ENCODE results near the gene PHACTR3.

The PHACTR3 gene

GRCh38 chr20:59828125-59829053, 224.0 kb downstream of the PHACTR3 start:
- H3K4me3 ChIP-seq (ENCODE audit: low read length), result no peak overlapping the region
- DNase-seq (ENCODE audit: low read depth), result no peak
- TF ChIP-seq CTCF (conservative IDR thresholded peaks at IDR 0.05; ENCODE audit: low read length), result no peak

- H3K4me3 ChIP-seq (ENCODE audit: low read length), result no peak overlapping the region
- DNase-seq (ENCODE audit: low read depth), result no peak
- no peak for TF ChIP-seq CTCF (conservative IDR thresholded peaks at IDR 0.05; ENCODE audit: low read length)
These were observed 224.9 kb downstream of the PHACTR3 start for GRCh38 chr20:59829054-59829785.

DNA sequence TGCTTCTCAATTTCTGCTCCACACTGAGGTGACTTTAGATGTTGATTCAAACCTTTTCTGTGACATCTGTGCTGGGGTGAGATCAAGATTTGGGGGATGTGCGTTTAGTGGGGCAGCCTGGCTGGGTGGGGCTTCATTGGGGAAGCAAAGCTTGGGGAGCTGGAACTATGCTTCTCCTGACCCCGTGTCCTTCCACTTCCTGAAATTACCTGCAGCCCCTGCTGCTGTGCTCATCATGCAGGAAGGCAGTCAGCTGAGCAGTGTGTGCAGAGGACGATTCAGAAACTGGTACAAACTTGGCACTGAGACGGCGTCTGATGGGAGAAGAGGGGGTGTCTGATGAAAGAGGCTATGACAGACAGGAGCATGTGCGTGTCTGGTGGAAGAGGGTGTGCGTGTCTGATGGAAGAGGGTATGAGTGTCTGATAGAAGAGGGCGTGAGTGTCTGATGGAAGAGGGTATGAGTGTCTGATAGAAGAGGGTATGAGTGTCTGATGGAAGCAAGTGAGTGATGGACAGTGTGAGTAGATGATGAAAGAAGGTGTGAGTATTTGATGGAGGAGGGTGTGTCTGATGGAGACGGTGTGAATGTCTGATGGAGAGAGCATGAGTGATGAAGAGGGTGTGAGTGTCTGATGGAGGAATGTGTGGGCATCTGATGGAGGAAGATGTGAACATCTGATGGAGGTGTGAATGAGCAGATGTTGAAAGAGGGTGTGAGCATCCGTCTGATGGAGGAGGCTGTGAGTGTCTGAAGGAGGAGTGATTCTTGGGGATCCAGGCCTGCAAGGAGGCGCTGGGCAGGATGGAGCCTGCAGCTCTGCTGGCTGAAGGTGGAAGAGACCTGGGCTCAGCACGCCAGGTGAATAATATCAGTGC, 225.7 kb downstream of the PHACTR3 start:
- no peak for DNase-seq (ENCODE audit: low read depth)
- no peak overlapping the region for H3K4me3 ChIP-seq (ENCODE audit: low read length)
- no peak for TF ChIP-seq CTCF (conservative IDR thresholded peaks at IDR 0.05; ENCODE audit: low read length)

GRCh38 chr20:59830665-59831023, 226.3 kb downstream of the PHACTR3 start:
- no peak for DNase-seq (ENCODE audit: low read depth)
- no peak overlapping the region for H3K4me3 ChIP-seq (ENCODE audit: low read length)
- TF ChIP-seq CTCF (conservative IDR thresholded peaks at IDR 0.05; ENCODE audit: low read length), result no peak

GRCh38 chr20:59831024-59831915, 226.9 kb downstream of the PHACTR3 start:
- H3K4me3 ChIP-seq (ENCODE audit: low read length), result no peak overlapping the region
- no peak for DNase-seq (ENCODE audit: low read depth)
- TF ChIP-seq CTCF (conservative IDR thresholded peaks at IDR 0.05; ENCODE audit: low read length), result no peak

DNA sequence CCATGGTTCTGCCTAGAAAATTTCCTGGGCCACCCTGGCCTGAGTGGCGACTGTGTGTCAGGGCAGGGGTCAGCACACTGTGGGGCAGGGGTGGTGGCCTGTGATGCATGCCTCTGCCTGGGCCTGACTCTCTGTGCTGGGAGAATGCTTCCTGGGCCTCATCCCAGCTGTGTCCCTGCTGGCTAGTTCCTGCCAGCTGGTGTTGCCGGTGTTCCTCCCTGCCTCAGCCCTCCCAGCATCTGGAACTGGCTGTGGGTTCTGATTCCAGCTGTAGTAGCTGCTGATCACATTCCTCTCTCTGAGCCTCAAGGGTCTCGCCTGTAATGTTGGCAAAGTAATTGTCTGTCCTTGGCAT, 227.6 kb downstream of the PHACTR3 start:
- TF ChIP-seq CTCF (conservative IDR thresholded peaks at IDR 0.05; ENCODE audit: low read length), result no peak
- H3K4me3 ChIP-seq (ENCODE audit: low read length), result no peak overlapping the region
- no peak for DNase-seq (ENCODE audit: low read depth)
